Stimulated activated CD8-positive, alpha-beta memory T cell treated with anti-CD3 and anti-CD28 coated beads, Interleukin-12 subunit alpha, Interleukin-12 subunit beta, amount 100 ng/mL, for 4 hours (primary cell): ENCODE results near the gene ZSCAN22.
"Not testable (repeated sequence)": the region's sequence is repeated elsewhere in the genome, so short reads cannot be mapped to it uniquely, and the experiment has no call there.

Source experiments
- DNase-seq: peaks from one replicate; pipeline ENCODE4 v3.0.0-alpha.2; 2020; ENCODE audit warnings: low read depth

The ZSCAN22 gene

DNA sequence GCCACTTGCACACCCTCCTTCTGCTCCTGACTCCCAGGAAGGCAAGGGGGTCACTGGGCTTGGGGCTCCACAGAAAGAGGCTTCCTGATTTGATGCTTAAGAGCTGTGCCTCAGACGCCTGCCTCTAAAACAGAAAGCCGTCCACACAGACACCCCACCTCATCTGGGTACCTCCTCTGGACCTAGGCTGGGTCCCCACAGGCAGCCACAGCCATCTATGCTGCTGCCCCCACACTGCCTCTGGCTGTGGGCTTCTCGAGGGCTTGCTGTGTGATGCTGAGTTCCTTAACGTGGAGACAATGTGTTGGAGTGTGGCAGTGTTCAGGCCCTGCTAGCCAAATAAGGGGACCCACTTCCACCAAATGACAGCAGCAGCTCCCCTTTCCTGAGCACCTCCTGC is 8.5 kb upstream of the ZSCAN22 start:
- DNase-seq, result no peak

DNA sequence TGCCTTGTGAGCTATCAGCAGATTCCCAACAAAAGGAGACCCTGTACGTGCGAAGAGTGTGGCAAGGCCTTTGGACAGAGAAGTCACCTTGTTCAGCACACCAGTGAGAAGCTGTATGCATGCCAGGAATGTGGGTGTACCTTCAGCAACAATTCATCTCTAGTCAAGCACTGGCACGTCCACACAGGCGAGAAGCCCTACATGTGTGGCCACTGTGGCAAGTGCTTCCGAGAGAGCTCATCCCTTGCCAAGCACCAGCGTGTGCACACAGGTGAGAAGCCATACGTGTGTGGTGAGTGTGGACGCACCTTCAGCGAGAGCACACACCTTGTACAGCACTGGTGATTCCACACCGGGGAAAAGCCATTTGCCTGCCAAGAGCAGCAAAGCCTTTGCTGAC is 7.6 kb upstream of the ZSCAN22 start:
- no peak for DNase-seq

DNA sequence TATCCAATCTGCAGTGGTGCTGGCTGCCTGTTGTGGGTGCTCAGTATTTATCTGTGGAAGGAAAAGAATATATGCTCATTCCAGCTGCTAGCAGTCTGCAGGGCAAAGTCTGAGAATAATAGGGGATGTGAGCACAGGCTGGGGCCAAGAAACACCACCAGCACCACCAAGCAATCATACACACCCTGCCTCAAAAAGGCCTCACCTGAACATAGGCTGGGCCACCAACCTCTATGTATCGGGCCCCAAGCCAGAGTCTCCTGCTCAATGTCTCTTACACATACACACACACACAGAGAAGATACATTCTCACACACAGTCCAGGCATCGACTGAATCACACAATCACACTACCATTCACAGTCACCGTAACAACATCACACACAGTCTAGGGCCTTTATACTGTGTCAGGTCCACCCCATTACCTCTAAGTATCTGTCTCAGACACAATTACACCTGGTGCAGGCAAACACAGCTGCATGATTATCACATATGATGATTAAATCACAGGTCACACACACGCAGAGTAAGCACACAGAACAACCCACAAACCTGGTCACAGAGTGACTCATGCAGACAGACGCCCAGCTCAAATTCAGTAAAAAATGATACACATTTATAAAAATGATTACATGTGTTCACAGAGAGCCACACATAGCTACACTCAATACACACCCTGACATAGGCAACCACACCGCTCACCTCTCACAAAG is 1.3 kb upstream of the ZSCAN22 start:
- DNase-seq, result no peak

DNA sequence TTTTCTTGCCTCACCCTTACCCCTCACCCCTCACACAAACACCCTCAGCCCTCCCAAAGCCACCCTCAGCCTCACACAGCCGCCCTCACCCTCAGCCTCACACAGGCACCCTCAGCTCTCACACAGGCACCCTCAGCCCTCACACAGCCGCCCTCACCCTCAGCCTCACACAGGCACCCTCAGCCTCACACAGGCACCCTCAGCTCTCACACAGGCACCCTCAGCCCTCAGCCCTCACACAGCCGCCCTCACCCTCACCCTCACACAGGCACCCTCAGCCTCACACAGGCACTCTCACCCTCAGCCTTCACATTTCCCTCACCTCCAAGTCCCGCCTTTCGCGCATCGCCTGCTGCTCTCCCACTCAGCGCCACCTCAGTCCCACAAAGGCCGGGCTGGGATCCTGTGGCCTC is 287 bp upstream of the ZSCAN22 start:
- DNase-seq, result no peak

DNA sequence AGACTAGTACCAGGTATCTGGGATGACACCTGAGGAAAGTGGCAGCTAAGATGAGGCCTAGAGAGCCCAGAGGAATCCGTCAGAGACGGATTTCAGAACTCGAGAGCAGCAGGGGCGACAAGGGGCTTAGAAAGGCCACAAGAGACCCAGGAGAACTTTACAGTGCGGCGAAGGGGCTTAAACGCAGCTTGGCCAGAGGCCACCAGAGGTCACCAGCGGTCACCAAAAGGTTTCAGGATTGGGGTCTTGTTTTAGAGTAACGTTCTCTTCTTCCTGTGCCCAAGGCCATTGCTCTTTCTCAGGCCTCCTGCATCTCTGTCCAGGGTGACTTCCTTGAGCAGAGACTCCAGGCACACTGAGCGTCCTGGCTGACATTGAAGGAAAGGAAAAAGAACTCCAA is 2.2 kb downstream of the ZSCAN22 start:
- no peak for DNase-seq

DNA sequence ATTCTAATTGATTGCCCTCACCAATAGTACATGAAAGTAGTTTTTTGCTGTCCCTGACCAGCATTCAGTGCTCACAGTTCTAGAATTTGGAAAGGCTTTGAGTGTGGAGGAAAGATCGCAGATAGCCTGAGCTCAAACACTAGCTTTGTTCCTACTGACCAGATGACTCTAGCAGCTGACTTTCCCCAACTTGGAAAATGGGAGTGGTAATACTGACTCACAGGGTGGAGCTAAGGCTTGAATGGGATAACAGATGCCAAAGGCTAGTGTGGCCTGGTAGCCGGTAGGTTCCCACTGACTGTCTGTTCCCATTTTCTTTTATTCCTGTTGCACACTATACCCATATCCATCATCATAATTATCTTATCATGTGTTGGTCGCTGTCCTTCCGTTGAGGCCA is 3.7 kb downstream of the ZSCAN22 start:
- no peak for DNase-seq

DNA sequence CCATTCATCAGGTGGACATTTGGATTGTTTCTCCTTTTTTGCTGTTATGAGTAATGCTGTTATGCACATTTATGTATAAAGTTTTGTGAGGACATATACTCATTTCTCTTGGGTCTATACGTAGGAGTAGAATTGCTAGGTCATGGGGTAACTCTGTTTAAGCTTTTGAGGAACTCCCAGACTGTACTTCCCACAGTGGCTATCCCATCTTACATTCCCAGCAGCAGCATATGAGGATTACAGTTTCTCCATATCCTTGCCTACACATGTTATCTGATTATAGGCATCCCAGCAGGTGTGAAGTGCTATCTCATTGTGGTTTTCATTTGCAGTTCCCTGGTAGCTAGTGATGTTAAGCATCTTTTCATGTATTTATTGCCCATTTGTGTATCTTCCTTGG is 5.9 kb downstream of the ZSCAN22 start:
- no peak for DNase-seq

DNA sequence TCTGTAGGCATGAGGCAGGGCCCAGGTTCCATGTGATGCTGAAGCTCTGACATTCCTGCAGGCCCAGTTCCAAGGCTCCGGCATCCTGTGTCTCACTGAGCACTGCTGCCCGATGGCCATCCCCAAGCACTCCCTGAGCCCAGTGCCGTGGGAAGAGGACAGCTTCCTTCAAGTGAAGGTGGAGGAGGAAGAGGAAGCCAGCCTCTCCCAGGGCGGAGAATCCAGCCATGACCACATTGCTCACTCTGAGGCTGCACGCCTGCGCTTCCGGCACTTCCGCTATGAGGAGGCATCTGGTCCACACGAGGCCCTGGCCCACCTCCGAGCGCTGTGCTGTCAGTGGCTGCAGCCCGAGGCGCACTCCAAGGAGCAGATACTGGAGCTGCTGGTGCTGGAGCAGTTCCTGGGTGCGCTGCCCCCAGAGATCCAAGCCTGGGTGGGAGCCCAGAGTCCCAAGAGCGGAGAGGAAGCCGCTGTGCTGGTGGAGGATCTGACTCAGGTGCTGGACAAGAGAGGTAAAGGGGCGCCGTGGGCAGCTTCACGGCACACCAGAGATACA is 8.0 kb downstream of the ZSCAN22 start:
- DNase-seq, result no peak

DNA sequence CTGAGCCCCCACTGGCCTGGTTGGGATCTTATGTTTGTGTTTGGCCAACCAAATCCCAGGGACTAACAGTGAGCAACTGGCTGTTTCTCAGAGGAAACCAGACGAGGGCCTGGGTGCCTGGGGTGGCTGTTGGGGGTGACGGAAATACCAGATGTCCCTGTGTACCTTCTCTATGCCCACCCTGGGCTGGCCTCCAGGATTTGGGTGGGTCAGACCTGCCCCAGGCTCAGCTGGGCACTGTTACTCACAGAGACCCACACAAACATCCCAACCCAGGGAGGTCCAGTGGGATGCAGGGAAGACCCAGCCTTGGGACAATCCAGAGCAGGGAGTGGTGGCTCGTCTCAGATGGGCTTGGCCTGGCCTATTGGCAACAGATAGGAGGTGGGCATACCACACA is 8.8 kb downstream of the ZSCAN22 start:
- DNase-seq, result no peak

DNA sequence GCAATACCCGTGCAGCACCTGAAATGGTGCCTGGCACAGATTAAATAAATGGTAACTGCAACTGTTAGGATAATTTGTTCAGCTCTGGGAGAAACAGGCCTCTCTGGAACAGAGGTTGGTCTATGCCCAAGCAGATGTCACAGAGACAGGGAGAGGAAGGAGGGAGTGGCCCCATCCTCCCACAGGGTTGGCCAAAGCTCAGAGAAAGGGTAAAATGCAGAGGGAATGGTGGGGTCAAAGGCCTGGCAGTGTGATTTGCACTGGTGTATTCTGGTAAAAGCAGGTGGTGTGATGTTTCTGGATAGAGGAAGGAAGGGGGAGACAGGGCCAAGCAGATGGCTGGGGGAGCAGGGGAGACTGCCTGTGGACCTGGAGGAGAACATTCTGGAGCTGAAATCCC is 9.4 kb downstream of the ZSCAN22 start:
- DNase-seq, result no peak

DNA sequence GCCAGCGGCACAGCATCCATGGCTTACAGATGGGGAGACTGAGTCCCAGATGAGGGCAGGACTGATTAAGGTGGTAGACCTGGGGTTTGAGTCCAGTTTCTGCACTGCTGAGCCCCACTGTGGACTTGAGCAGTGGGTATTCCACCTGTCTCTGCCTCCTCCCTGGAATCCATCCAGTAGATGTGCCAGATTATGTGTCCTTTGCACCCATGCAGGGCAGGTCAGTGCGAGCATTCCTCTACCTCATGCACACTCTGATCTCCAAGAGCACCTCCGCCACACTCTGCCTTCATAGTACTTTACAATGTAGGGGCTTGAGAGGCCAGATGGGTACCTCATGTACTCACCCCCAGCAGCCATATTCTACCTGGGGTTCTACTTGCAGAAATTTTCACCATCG is 10.0 kb downstream of the ZSCAN22 start:
- DNase-seq, result no peak

DNA sequence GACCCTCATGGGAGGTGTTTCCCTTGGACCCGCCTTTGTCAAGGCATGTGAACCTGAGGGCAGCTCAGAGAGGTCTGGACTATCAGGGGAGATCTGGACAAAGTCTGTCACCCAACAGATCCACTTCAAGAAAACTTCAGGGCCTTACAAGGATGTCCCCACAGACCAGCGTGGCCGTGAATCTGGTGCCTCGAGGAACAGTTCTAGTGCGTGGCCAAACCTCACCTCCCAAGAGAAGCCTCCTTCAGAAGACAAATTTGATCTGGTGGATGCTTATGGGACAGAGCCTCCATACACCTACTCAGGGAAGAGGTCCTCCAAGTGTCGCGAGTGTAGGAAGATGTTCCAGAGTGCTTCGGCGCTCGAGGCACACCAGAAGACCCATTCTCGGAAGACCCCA is 11.5 kb downstream of the ZSCAN22 start:
- DNase-seq, result no peak

DNA sequence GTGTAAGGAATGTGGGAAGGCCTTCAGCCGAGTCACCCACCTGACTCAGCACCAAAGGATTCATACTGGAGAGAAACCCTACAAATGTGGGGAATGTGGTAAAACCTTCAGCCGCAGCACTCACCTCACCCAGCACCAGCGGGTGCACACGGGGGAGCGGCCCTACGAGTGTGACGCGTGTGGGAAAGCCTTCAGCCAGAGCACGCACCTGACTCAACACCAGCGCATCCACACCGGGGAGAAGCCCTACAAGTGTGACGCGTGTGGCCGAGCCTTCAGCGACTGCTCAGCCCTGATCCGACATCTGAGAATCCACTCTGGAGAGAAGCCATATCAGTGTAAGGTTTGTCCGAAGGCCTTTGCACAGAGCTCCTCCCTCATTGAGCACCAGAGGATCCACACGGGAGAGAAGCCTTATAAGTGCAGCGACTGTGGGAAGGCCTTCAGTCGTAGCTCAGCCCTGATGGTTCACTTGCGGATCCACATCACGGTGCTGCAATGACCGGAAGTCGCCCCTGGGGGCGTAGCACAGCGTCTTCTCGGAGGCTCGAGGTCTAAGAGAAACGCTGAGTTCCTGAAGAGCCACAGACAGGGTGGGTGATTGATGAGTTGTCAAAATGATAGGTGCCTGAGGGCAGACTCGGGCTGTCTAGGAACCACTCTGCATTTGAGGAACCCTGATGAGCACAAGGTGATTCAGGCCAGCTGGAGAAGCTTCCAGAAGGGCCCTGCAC is 12.2 kb downstream of the ZSCAN22 start:
- no peak for DNase-seq

DNA sequence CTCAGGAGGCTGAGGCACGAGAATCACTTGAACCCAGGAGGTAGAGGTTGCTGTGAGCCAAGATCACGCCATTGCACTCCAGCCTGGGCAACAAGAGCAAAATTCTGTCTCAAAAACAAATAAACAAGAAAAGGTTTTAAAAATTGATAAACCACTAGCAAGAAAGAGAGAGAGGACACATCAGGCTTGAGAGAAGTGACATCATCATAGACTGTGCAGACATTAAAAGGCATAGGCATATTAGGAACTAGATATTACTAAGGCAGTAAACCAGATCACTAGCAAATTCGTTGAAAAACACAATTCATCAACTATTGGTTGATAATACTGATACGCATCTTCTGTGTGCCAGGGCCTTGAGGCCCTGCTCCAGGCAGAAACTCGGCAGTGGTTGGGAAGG is 18.8 kb downstream of the ZSCAN22 start:
- no peak for DNase-seq

DNA sequence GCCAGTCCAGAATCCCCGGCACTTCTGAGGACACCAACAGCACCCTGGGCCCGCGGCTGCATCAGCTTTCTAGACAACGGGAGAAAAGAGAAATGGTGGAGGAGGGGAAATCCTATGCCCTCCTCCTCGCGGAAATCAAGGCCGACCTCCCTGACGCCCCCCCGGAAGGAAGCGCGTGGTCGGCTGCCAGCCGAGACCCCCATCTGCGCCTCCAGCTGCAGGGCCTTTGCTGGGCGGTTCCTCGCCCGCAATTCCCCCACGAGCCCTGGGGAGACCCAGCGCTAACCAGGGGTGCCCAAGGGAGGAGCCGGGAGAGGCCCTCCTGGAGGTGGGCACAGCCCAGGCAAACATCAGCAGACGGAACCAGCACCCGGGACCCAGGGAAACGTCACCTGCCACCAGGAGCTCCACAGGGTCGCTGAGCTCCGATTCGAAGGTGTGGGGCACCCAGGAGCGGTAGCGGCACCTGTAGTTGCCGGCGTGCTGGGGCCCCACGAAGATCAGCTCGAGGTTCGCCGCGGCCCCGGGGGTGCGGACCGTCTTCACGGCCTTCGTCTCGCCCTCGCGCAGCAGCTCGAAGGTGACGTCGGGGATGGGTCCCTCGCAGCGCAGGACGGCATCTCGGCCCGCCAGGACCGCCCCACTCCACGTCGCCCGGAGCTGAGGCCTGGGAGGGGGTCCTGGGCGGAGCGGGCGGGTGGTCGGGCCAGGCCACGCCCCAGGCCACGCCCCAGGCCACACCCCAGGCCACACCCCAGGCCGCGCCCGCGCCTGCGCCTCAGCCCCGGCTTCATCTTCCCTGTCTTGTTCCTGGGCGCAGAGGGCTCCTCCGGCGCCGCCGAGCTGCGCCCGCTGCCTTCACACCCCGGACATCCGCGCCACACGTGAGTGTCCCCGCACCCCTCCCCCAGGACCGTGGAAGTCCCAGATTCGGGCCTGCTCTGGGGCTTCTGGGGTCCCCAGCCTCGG is 20.5 kb downstream of the ZSCAN22 start:
- DNase-seq, result peak; percentile 50

DNA sequence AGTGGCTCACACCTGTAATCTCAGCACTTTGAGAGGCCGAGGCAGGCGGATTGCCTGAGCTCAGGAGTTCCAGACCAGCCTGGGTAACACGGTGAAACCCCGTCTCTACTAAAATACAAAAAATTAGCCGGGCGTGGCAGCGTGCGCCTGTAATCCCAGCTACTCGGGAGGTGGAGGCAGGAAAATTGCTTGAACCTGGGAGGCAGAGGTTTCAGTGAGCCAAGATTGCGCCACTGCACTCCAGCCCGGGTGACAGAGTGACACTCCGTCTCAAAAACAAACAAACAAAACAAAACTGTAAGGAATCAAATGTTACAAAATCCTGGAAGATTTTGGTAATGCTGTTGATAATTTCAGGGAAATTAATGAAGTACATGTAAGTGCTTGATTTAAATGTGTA is 21.3 kb downstream of the ZSCAN22 start:
- DNase-seq, result not testable (repeated sequence)

DNA sequence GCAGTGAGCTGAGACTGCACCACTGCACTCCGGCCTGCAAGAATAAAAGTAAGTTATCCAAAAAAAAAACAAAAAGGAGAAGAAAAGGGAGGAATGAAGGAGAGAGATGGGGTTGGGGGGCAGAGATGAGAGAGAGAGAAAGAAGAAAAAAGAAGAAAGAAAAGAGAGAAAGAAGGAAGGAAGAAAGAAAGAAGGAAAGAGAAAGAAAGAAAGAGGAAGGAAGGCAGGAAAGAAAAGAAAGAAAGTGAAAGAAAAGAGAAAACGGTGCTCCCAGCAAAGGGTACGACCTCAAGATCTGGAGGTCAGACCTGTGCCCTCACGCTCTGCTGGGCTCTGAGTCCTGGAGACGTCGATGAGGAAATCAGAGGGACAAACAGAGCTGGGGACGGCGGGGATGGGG is 22.8 kb downstream of the ZSCAN22 start:
- DNase-seq, result no peak

DNA sequence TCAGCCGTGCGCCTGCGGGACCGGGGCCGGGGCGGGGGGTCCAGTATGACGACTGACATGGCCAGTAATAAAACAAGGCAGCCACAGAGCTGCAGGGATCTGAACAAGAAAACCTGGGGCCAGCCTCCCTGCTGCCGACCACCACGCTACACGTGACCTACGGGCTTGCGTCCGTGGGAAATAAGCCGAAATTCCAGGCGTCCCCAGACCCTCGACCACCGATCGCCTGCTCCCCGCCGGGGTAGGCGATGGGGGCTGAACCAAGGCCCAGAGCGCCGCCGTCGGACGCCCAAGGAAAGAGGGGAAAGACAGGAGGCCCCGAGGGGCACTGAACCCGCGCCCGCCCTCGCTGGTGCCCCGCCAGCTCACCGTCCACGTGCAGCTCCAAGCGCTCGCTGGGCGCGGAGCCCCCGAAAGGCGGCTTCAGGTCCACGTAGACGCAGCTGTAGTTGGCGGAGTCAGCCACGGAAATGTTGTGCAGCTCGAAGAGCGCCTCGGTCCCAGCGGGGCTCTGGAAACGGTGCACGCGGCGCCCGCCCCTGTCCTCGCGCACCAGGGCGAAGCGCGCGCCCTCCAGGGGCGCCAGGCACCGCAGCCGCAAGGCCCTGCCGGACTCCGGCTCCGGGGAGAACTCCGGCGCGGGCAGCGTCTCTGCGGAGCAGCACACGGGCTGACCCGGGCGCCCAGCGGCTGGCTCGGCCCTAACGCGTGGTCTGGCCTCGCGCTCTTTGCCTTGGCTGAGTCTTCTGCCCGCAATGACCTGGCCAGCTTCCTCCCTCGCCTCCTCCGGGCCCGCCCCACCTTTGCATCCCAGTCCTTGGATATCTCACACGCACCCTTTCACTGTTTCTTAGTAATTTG is 23.4 kb downstream of the ZSCAN22 start:
- DNase-seq, result no peak

DNA sequence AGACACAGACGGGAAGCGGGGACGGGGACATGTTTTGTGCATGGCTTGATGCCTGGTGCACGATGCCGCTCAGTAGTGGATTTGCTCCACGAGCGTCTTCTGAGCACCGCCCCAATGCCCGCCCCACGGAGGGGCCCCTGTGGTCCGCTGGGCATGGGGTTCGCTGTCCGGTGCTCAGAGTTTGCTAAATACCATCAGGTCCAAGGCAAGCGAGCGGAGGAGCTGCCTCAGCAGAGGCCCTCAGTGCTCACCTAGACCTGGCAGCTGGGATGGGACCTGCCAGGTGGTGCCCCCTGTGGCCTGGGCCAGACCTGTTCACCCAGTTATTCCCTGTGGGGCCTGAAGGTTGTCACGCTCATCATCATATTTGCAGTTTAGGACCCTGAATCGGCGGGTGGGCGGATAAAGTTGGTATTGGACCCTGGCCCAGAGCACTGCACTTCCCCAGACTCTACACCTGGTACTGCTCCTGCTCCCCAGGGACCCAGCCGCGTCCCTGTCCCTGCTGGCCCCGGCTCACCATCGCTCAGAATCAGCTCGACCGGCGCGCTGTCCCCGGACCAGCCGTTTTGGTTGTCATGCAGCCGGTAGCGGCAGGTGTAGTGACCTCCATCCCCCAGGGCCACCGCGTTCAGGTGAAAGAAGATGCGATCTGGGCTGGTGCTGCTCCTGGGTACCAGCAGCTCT is 24.2 kb downstream of the ZSCAN22 start:
- no peak for DNase-seq

DNA sequence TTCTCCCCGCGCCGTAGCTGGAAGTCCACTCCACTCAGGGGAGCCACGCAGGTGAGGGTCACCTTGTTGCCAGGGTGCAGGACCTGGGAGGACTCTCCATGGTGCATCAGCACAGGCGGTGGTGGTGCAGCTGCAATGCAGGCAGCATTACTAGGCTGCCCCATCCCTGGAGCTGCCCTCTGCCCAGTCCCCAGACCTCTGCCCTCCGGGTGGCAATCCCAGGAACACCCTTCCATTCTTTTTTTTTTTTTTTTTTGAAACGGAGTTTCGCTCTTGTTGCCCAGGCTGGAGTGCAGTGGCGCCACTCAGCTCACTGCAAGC is 24.7 kb downstream of the ZSCAN22 start:
- no peak for DNase-seq
